Calu3 (cell line): Measurements from ENCODE around the gene ATOH8. TPM values are rescaled to one million over a fixed set of nuclear protein-coding genes. Genes with fewer than 3 reads are reported as not detected.
"Not testable (repeated sequence)": the region's sequence is repeated elsewhere in the genome, so short reads cannot be mapped to it uniquely, and the experiment has no call there.

Source experiments
- BruUV-seq: library from RNA; stranded (reverse); fragments of 400-500 nt; replicated peaks from 2 replicates; lab custom pipeline; 2021; lab: Mats Ljungman, UMichigan
- CTCF ChIA-PET: fragments of 300-600 bp; sonication (Branson Sonifier 250); formaldehyde crosslinking; loops from one replicate; lab custom pipeline; 2022; ENCODE audit warnings: antibody characterized with exemption; lab: Charles Lee
- DNase-seq: peaks from one replicate; pipeline ENCODE4 v3.0.0; 2022
- H3K27ac Mint-ChIP-seq: one replicate; pipeline ENCODE4 v1.8.0; 2022; ENCODE audit warnings: mixed read lengths; ENCODE audit not compliant: unreplicated experiment
- H3K27me3 Mint-ChIP-seq: one replicate; pipeline ENCODE4 v1.8.0; 2022; ENCODE audit warnings: mixed read lengths; ENCODE audit not compliant: unreplicated experiment
- H3K36me3 Mint-ChIP-seq: one replicate; pipeline ENCODE4 v1.8.0; 2022; ENCODE audit warnings: mild to moderate bottlenecking, moderate library complexity, mixed read lengths; ENCODE audit not compliant: insufficient read depth, unreplicated experiment
- H3K4me1 Mint-ChIP-seq: one replicate; pipeline ENCODE4 v1.8.0; 2022; ENCODE audit warnings: mild to moderate bottlenecking, low read depth, mixed read lengths; ENCODE audit not compliant: unreplicated experiment
- H3K4me3 Mint-ChIP-seq: one replicate; pipeline ENCODE4 v1.8.0; 2022; ENCODE audit warnings: mild to moderate bottlenecking, low read depth, moderate library complexity, mixed read lengths; ENCODE audit not compliant: unreplicated experiment
- H3K9me3 Mint-ChIP-seq: one replicate; pipeline ENCODE4 v1.8.0; 2022; ENCODE audit warnings: low read depth, mixed read lengths; ENCODE audit not compliant: unreplicated experiment
- CTCF ChIP-seq: fragments of 200-600 bp; IDR thresholded peaks from one replicate; pipeline ENCODE4 v1.8.0; 2022; ENCODE audit warnings: antibody characterized with exemption; ENCODE audit not compliant: unreplicated experiment
- intact Hi-C: fragments of 100-400 bp; cut with micrococcal nuclease; formaldehyde crosslinking; loops from one replicate; pipeline ENCODE4 v1.10.0; 2022; ENCODE audit not compliant: unreplicated experiment
- total RNA-seq: library from RNA; stranded (reverse); gene quantifications from 2 replicates; pipeline ENCODE4 v1.2.3, GENCODE V29; 2022

ATOH8 gene
- total RNA-seq, 1 experiment from 2014 or later, result 0.19 TPM

GRCh38 chr2:85712336-85712735 is 41.5 kb upstream of the ATOH8 start:
- intact Hi-C loops, result no loop called here
- Mint-ChIP-seq H3K4me3 (no peak overlapping the region), H3K36me3 (no peaks in the 10 kb centered on the region), H3K9me3 (no peaks in the 10 kb centered on the region), H3K27me3 (no peaks in the 10 kb centered on the region), H3K27ac (no peak overlapping the region), H3K4me1 (peaks cover 11% of the 10 kb centered on the region)
- no peak for TF ChIP-seq CTCF
- BruUV-seq, result no TSS peak
- no peak for DNase-seq
- CTCF ChIA-PET, result interaction anchor here (0.5 to 1.8 kb wide), 3 partner anchors 16 to 137 kb away, joined by 3 to 5 read pairs (median 3); no protein-coding TSS in a partner anchor

GRCh38 chr2:85712849-85713612 is 40.8 kb upstream of the ATOH8 start:
- H3K4me1 Mint-ChIP-seq, result peaks cover 11% of the 10 kb centered on the region
- CTCF ChIA-PET, result interaction anchor here (0.5 to 1.8 kb wide), 5 partner anchors 9 to 136 kb away, joined by 3 to 5 read pairs (median 3); no protein-coding TSS in a partner anchor
- TF ChIP-seq CTCF, result no peak
- no TSS peak for BruUV-seq
- peak; percentile 50 for DNase-seq
- H3K27me3 Mint-ChIP-seq, result peaks cover 7% of the 10 kb centered on the region
- H3K4me3 Mint-ChIP-seq, result no peak overlapping the region
- H3K9me3 Mint-ChIP-seq, result no peaks in the 10 kb centered on the region
- H3K27ac Mint-ChIP-seq, result no peak overlapping the region
- intact Hi-C loops, result no loop called here
- H3K36me3 Mint-ChIP-seq, result no peaks in the 10 kb centered on the region

DNA sequence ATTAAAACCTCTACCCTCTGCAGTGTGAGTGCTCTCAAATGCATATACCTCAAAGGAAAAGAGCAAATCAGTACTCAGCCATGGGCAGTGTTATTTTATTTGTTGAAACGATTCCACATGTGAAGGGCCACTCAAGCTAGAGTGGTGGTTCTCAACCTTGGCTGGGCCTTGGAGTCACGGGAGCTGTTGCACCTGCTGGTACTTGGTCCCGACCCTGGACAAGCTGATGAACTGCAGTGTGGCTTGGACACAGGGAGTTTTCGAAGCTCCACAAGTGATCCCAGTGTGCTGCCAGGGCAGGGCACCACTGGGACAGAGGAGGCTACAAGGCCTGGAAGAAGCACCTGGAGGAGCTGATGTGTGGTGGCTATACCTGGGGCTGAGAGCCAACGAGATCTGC is 40.0 kb upstream of the ATOH8 start:
- intact Hi-C loops, result no loop called here
- DNase-seq, result no peak
- H3K27ac Mint-ChIP-seq, result no peak overlapping the region
- H3K27me3 Mint-ChIP-seq, result peaks cover 15% of the 10 kb centered on the region
- peaks cover 11% of the 10 kb centered on the region for H3K4me1 Mint-ChIP-seq
- H3K4me3 Mint-ChIP-seq, result no peak overlapping the region
- TF ChIP-seq CTCF, result no peak
- CTCF ChIA-PET, result interaction anchor here (1.3 to 1.8 kb wide), 2 partner anchors 15 to 100 kb away, joined by 3 to 5 read pairs; no protein-coding TSS in a partner anchor
- BruUV-seq, result no TSS peak
- H3K9me3 Mint-ChIP-seq, result no peaks in the 10 kb centered on the region
- H3K36me3 Mint-ChIP-seq, result no peaks in the 10 kb centered on the region

DNA sequence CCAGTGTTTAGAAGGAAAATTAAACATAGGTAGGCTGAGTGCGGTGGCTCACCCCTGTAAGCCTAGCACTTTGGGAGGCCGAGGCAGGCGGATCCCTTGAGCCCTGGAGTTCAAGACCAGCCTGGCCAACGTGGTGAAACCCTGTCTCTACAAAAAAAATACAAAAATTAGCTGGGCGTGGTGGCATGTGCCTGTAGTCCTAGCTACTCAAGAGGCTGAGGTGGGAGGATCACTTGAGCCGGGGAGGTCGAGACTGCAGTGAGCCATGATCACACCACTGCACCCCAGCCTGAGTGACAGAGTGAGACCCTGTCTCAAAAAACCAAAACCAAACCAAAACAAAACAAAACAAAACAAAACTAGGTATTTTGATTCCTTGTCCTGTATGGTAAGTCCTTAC is 39.4 kb upstream of the ATOH8 start:
- CTCF ChIA-PET, H3K27ac Mint-ChIP-seq, H3K4me3 Mint-ChIP-seq, BruUV-seq, DNase-seq, H3K36me3 Mint-ChIP-seq, H3K9me3 Mint-ChIP-seq, intact Hi-C loops: not testable (repeated sequence)
- Mint-ChIP-seq H3K4me1 (peaks cover 11% of the 10 kb centered on the region), H3K27me3 (peaks cover 21% of the 10 kb centered on the region)

- peaks cover 25% of the 10 kb centered on the region for H3K27me3 Mint-ChIP-seq
- H3K9me3 Mint-ChIP-seq, result no peaks in the 10 kb centered on the region
- TF ChIP-seq CTCF, result no peak
- BruUV-seq, result no TSS peak
- DNase-seq, result no peak
- intact Hi-C loops, result no loop called here
- H3K4me3 Mint-ChIP-seq, result no peak overlapping the region
- CTCF ChIA-PET, result no interaction called here
- H3K4me1 Mint-ChIP-seq, result peaks cover 11% of the 10 kb centered on the region
- H3K27ac Mint-ChIP-seq, result no peak overlapping the region
- no peaks in the 10 kb centered on the region for H3K36me3 Mint-ChIP-seq
These were observed 39.0 kb upstream of the ATOH8 start for GRCh38 chr2:85714841-85715240.
